IPS DF 19.7 (cell line): Measurements from ENCODE around the gene CPT1A.

Experiments used
- DNase-seq: peaks from one replicate; pipeline ENCODE4 v3.0.0-alpha.2; 2013; ENCODE audit warnings: low read depth, low spot score

The CPT1A gene

DNA sequence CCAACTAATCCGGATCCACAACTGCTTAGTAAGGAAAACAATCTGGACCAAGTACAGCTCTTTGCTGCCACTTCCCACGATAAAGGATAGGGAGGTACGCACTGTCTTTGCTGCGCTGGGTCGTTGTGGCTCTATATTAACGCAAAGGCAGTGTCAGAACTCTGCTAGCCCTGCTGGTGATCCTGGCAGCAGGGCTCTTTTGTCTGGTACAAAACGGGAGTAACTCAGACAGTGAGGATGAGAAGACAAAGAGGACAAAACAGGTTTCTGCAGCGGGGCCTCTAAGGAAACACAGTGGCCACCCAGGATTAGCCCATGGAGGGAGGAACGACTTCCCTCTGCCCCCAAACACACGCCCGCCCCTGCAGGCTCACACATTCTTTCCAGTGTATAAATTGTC is 131.3 kb downstream of the CPT1A start:
- DNase-seq = no peak

DNA sequence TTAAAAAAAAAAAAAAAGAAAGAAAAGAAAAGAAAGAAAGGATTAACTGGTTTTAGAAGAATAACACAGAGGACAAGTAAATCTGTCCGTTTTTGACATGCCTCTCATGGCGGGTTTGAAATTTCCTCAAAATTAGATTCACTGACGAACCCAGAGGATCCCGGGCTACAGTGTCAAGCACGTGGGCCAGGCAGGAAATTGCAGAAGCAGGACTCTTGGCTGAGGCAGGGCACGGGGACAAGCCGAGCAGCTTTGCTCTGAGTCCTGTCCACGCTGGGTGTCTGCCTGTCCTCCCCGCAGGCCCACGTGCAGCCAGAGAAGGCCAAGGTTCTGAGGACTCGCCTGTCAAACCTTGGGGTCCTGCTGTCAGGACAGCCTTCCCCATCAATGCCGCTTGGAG is 132.7 kb downstream of the CPT1A start:
- DNase-seq = no peak

DNA sequence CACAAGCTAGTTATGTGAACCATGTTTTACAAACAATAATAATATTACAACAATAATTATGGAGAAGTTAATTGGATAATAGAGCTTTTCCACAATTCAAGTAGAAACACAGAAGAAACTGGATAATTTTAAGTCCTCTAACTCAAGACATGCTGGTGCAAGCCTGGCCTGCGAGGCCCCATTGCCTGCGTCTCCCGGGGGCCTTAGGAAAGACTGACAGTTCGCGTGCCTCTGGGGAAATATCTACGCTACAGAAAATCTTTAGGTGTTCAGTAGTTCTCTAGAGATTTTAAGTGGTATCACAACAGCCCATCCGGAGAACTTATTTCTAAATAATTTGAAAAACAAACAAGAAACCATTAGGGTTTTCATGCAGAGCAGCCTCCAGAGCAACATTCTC is 134.2 kb downstream of the CPT1A start:
- no peak for DNase-seq

DNA sequence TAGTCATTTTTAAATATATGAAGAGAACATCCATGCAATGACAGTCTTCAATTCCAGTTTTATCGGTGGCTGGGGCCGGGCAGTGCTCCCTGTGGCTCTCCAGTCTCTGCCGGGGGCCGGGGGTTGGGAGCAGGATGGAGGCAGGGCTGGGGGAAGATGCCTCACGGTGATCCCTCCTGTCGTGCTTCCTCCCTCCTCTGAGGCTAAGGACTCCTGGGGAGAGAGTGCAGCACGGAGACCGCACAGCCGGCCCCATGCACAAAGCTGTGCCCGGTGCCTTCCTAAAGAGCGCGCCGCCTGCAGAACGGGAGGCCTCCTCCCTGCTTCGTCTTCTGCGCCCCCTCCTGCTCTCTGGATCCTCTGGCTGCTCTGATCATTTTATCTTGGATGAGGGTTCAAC is 136.8 kb downstream of the CPT1A start:
- DNase-seq = no peak
